ENCODE data around the gene BAG5.

DNA sequence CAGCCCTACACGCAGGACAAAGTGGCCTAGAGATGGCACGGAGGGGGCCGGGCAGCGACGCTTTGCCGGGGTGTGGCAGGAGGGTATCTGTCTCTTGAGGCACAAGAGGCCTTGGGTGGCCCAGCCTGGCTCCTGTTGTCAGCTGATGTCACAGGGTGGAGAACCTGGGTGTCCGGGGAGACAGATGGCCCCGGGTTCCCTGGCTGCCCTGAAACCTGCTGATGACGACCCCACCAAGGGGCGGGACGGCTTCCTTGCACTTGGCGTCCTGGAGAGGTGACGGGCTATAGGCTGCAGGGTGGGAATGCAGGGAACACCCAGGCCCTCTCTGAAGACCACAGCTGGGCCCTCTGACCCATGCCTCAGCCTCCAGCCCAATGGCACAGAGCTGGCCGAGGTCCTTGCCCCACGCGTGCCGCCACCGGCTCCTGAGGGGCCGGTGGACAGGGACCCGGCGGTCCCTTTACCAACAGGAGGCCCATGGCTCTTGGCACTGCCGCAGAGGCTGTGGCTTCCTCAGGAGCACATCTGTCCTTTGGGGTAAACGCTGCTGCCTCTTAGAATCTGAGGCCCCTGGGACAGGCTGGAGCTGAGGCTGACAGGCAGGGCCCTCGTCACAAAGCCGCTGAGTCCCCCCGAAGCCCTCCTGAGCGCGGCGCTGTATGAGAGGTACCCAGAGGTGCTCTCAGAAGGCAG, 17.1 kb downstream of the BAG5 start:
- TF ChIP-seq, protein P1, sequence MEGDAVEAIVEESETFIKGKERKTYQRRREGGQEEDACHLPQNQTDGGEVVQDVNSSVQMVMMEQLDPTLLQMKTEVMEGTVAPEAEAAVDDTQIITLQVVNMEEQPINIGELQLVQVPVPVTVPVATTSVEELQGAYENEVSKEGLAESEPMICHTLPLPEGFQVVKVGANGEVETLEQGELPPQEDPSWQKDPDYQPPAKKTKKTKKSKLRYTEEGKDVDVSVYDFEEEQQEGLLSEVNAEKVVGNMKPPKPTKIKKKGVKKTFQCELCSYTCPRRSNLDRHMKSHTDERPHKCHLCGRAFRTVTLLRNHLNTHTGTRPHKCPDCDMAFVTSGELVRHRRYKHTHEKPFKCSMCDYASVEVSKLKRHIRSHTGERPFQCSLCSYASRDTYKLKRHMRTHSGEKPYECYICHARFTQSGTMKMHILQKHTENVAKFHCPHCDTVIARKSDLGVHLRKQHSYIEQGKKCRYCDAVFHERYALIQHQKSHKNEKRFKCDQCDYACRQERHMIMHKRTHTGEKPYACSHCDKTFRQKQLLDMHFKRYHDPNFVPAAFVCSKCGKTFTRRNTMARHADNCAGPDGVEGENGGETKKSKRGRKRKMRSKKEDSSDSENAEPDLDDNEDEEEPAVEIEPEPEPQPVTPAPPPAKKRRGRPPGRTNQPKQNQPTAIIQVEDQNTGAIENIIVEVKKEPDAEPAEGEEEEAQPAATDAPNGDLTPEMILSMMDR (conservative IDR thresholded peaks at IDR 0.05): no peak
- TF ChIP-seq ZFX (IDR thresholded peaks at IDR 0.05): no peak
